Kidney epithelial cell (primary cell): ENCODE data around the gene ZCCHC18. TPM values are rescaled to one million over a fixed set of nuclear protein-coding genes. Genes with fewer than 3 reads are reported as not detected.
"Not testable (repeated sequence)": the region's sequence is repeated elsewhere in the genome, so short reads cannot be mapped to it uniquely, and the experiment has no call there.

ENCODE experiments used
- DNase-seq: peaks from one replicate; pipeline ENCODE4 v3.0.0-alpha.2; 2010; ENCODE audit warnings: low read depth
- H3K27me3 ChIP-seq: 2 replicates; pipeline ENCODE4 v1.6.0; 2011; ENCODE audit warnings: low read length; ENCODE audit not compliant: control insufficient read depth, insufficient read depth
- H3K36me3 ChIP-seq: 2 replicates; pipeline ENCODE4 v1.5.1; 2011; ENCODE audit warnings: low read length; ENCODE audit not compliant: control insufficient read depth, insufficient read depth
- H3K4me3 ChIP-seq: 2 replicates; pipeline ENCODE4 v1.5.1; 2011; ENCODE audit warnings: low read depth, mild to moderate bottlenecking, control low read depth, low read length
- total RNA-seq: library from RNA; depleted of rRNA; stranded (reverse); fragments of >200 nt; gene quantifications from 2 replicates; pipeline ENCODE4 v1.2.3, GENCODE V29; 2015
- TF ChIP-seq, protein P1 (sequence below): IDR thresholded peaks from 2 replicates; pipeline ENCODE4 v1.5.1; 2011; ENCODE audit warnings: mild to moderate bottlenecking, moderate library complexity, low read length, control low read depth, inconsistent platforms; ENCODE audit not compliant: insufficient read depth, poor library complexity, severe bottlenecking

Gene ZCCHC18
- total RNA-seq, 1 donor from 2014 or later: 1.5 TPM

GRCh38 chrX:104085919-104086318 lies 26.4 kb upstream of the ZCCHC18 start:
- Histone ChIP-seq H3K4me3 (no peak overlapping the region), H3K27me3 (no peaks in the 10 kb centered on the region), H3K36me3 (no peaks in the 10 kb centered on the region)
- TF ChIP-seq, protein P1, sequence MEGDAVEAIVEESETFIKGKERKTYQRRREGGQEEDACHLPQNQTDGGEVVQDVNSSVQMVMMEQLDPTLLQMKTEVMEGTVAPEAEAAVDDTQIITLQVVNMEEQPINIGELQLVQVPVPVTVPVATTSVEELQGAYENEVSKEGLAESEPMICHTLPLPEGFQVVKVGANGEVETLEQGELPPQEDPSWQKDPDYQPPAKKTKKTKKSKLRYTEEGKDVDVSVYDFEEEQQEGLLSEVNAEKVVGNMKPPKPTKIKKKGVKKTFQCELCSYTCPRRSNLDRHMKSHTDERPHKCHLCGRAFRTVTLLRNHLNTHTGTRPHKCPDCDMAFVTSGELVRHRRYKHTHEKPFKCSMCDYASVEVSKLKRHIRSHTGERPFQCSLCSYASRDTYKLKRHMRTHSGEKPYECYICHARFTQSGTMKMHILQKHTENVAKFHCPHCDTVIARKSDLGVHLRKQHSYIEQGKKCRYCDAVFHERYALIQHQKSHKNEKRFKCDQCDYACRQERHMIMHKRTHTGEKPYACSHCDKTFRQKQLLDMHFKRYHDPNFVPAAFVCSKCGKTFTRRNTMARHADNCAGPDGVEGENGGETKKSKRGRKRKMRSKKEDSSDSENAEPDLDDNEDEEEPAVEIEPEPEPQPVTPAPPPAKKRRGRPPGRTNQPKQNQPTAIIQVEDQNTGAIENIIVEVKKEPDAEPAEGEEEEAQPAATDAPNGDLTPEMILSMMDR: no peak
- DNase-seq: no peak

- TF ChIP-seq, protein P1: peak; percentile 56
- DNase-seq: peak; percentile 55
- Histone ChIP-seq H3K27me3 (no peaks in the 10 kb centered on the region), H3K36me3 (no peaks in the 10 kb centered on the region), H3K4me3 (no peak overlapping the region)
Observed at GRCh38 chrX:104098151-104098808, 14.0 kb upstream of the ZCCHC18 start.

GRCh38 chrX:104098919-104099318 lies 13.4 kb upstream of the ZCCHC18 start:
- no peaks in the 10 kb centered on the region for H3K36me3 ChIP-seq
- no peaks in the 10 kb centered on the region for H3K27me3 ChIP-seq
- DNase-seq: no peak
- H3K4me3 ChIP-seq: no peak overlapping the region
- TF ChIP-seq, protein P1: no peak

- H3K4me3 ChIP-seq: no peak overlapping the region
- no peak for DNase-seq
- TF ChIP-seq, protein P1: no peak
- no peaks in the 10 kb centered on the region for H3K27me3 ChIP-seq
- no peaks in the 10 kb centered on the region for H3K36me3 ChIP-seq
Observed at GRCh38 chrX:104104676-104105075, 7.6 kb upstream of the ZCCHC18 start.

DNA sequence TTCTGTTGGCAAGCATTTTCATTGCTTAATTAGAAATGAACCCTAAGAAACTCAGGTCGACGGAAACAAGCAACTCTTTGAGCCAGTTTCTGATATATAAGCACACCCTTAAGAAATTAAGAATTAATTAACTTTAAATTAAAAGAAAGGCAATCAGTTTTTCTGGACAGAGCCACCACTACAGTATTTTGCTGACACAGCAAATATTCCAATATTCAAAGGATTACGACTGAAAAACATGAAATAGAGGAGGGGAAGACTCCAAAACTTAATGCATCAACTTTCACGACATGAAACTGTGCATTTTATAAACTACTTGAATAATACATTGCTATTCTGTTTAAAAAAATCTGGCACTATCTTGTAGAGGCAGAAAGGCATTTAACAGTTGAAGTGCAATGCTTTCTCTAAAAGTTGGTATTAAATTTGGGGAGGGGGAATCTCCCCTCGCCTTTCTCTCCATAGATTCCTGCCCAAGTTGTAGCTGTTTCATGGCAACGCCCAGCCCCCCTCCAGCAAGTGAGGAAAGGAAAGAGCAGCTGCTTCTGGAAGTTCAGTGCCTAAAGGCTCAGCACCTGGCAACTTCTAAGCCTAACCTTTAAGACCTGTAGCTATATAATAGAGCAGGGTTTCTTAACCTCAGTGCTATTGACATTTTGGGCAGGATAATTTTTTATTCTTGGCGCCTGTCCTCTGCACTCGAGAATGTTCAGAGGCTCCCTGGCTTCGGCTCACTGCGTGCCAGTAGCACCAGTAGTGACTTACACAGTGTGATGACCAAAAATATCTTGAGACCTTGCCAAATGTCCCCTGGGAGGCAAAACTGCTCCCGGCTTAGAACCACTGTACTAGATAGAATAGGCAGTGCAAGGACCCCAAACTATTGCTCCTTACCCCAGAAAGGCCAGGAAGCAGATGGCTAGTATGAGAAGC lies 6.7 kb upstream of the ZCCHC18 start:
- H3K4me3 ChIP-seq: no peak overlapping the region
- H3K36me3 ChIP-seq: no peaks in the 10 kb centered on the region
- no peaks in the 10 kb centered on the region for H3K27me3 ChIP-seq
- TF ChIP-seq, protein P1: no peak
- DNase-seq: no peak

DNA sequence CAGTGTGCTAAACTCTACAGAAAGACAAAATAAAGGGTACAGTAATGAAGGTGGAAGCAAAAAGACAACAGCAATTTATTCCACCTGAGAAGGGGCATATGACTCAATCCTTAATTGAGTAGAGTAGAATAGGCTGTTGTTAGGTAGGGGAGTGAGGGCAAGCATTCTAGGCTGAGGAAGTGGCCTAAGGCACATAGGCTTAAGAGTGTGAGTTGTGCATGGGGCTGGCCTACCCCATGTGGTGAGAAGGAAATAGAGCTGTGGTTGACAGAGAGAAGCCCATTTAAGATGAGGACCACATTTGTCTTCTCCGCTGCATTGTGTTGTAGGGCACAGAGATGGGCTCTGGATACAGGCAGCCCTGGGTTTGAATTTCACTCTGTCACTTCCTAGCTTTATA lies 3.4 kb upstream of the ZCCHC18 start:
- no peak overlapping the region for H3K4me3 ChIP-seq
- TF ChIP-seq, protein P1: no peak

GRCh38 chrX:104110491-104111240 lies 1.7 kb upstream of the ZCCHC18 start:
- H3K36me3 ChIP-seq, DNase-seq, H3K27me3 ChIP-seq: not testable (repeated sequence)

More for the DNA sequence above, 3.4 kb upstream of the ZCCHC18 start:
- no peak for DNase-seq
- Histone ChIP-seq H3K27me3 (no peaks in the 10 kb centered on the region), H3K36me3 (no peaks in the 10 kb centered on the region)

More at GRCh38 chrX:104110491-104111240, 1.7 kb upstream of the ZCCHC18 start:
- H3K4me3 ChIP-seq: not testable (repeated sequence)
